Stimulated activated CD8-positive, alpha-beta memory T cell treated with anti-CD3 and anti-CD28 coated beads, Interleukin-15, amount 100 ng/mL, for 4 hours (primary cell): ENCODE measurements around the gene ARHGAP1.
"Not testable (repeated sequence)": the region's sequence is repeated elsewhere in the genome, so short reads cannot be mapped to it uniquely, and the experiment has no call there.

Experiments
- DNase-seq, 2 donors: peaks; one replicate each; pipeline ENCODE4 v3.0.0-alpha.2; 2020; ENCODE audit warnings: low read depth in 2 of 2

Gene ARHGAP1

GRCh38 chr11:46673713-46674462 lies 26.5 kb downstream of the ARHGAP1 start:
- DNase-seq = no peak

- no peak for DNase-seq
These were observed 28.0 kb downstream of the ARHGAP1 start for GRCh38 chr11:46672381-46672839.

GRCh38 chr11:46671958-46672315 lies 28.5 kb downstream of the ARHGAP1 start:
- DNase-seq = no peak

GRCh38 chr11:46670521-46670920 lies 29.9 kb downstream of the ARHGAP1 start:
- not testable (repeated sequence) for DNase-seq

GRCh38 chr11:46669711-46670139 lies 30.7 kb downstream of the ARHGAP1 start:
- no peak for DNase-seq

- no peak for DNase-seq
These were observed 31.8 kb downstream of the ARHGAP1 start for GRCh38 chr11:46668480-46669085.

- no peak for DNase-seq
These were observed 33.4 kb downstream of the ARHGAP1 start for GRCh38 chr11:46667043-46667481.

GRCh38 chr11:46666516-46666915 lies 33.9 kb downstream of the ARHGAP1 start:
- DNase-seq = no peak

- no peak for DNase-seq
These were observed 35.1 kb downstream of the ARHGAP1 start for GRCh38 chr11:46665356-46665755.

GRCh38 chr11:46664612-46665011 lies 35.8 kb downstream of the ARHGAP1 start:
- DNase-seq = no peak

GRCh38 chr11:46663277-46663940 lies 37.0 kb downstream of the ARHGAP1 start:
- no peak for DNase-seq

GRCh38 chr11:46662366-46662765 lies 38.1 kb downstream of the ARHGAP1 start:
- DNase-seq = no peak

GRCh38 chr11:46661836-46662235 lies 38.6 kb downstream of the ARHGAP1 start:
- no peak for DNase-seq

GRCh38 chr11:46659908-46660307 lies 40.5 kb downstream of the ARHGAP1 start:
- no peak for DNase-seq

GRCh38 chr11:46658259-46658658 lies 42.2 kb downstream of the ARHGAP1 start:
- DNase-seq = no peak

- no peak for DNase-seq
These were observed 43.2 kb downstream of the ARHGAP1 start for GRCh38 chr11:46657186-46657585.

- DNase-seq = no peak
These were observed 44.8 kb downstream of the ARHGAP1 start for GRCh38 chr11:46655631-46656030.

- DNase-seq = no peak
These were observed 51.2 kb downstream of the ARHGAP1 start for GRCh38 chr11:46649180-46649738.

- DNase-seq = no peak
These were observed 56.4 kb downstream of the ARHGAP1 start for GRCh38 chr11:46643986-46644385.

- no peak for DNase-seq
These were observed 56.9 kb downstream of the ARHGAP1 start for GRCh38 chr11:46643531-46643930.

- DNase-seq = no peak
These were observed 57.6 kb downstream of the ARHGAP1 start for GRCh38 chr11:46642627-46643335.

- no peak for DNase-seq
These were observed 58.8 kb downstream of the ARHGAP1 start for GRCh38 chr11:46641639-46642038.
